ENCODE results near the gene NMT2.

The NMT2 gene

GRCh38 chr10:15181576-15182156 lies 13.2 kb upstream of the NMT2 start:
- no peak for DNase-seq (ENCODE audit: low read depth in 2 of 2)

- DNase-seq (ENCODE audit: low read depth in 2 of 2), result no peak
Observed at GRCh38 chr10:15180736-15181135, 12.2 kb upstream of the NMT2 start.

GRCh38 chr10:15176269-15176668 lies 7.8 kb upstream of the NMT2 start:
- DNase-seq (ENCODE audit: low read depth in 2 of 2), result no peak

- no peak for DNase-seq (ENCODE audit: low read depth in 2 of 2)
Observed at GRCh38 chr10:15175587-15175986, 7.1 kb upstream of the NMT2 start.

- DNase-seq (ENCODE audit: low read depth in 2 of 2), result no peak
Observed at GRCh38 chr10:15172306-15172840, 3.9 kb upstream of the NMT2 start.

- peak in 1 of 2 donors; percentile 15 for DNase-seq (ENCODE audit: low read depth in 2 of 2)
Observed at GRCh38 chr10:15169555-15170401, 1.3 kb upstream of the NMT2 start.

- peak; percentile 91 to 97 for DNase-seq (ENCODE audit: low read depth in 2 of 2)
Observed at GRCh38 chr10:15168786-15169554, 477 bp upstream of the NMT2 start.

GRCh38 chr10:15167411-15168290 lies 842 bp downstream of the NMT2 start:
- peak; percentile 9 to 37 for DNase-seq (ENCODE audit: low read depth in 2 of 2)

- DNase-seq (ENCODE audit: low read depth in 2 of 2), result no peak
Observed at GRCh38 chr10:15166325-15166724, 2.2 kb downstream of the NMT2 start.

- DNase-seq (ENCODE audit: low read depth in 2 of 2), result no peak
Observed at GRCh38 chr10:15163253-15163828, 5.2 kb downstream of the NMT2 start.

GRCh38 chr10:15158972-15159371 lies 9.5 kb downstream of the NMT2 start:
- no peak for DNase-seq (ENCODE audit: low read depth in 2 of 2)

- DNase-seq (ENCODE audit: low read depth in 2 of 2), result no peak
Observed at GRCh38 chr10:15158448-15158847, 10.0 kb downstream of the NMT2 start.

- no peak for DNase-seq (ENCODE audit: low read depth in 2 of 2)
Observed at GRCh38 chr10:15155978-15156656, 12.4 kb downstream of the NMT2 start.

- no peak for DNase-seq (ENCODE audit: low read depth in 2 of 2)
Observed at GRCh38 chr10:15152556-15152955, 15.9 kb downstream of the NMT2 start.

- no peak for DNase-seq (ENCODE audit: low read depth in 2 of 2)
Observed at GRCh38 chr10:15150563-15150962, 17.9 kb downstream of the NMT2 start.

- no peak for DNase-seq (ENCODE audit: low read depth in 2 of 2)
Observed at GRCh38 chr10:15149042-15149771, 19.3 kb downstream of the NMT2 start.

GRCh38 chr10:15147594-15148392 lies 20.7 kb downstream of the NMT2 start:
- no peak for DNase-seq (ENCODE audit: low read depth in 2 of 2)

- DNase-seq (ENCODE audit: low read depth in 2 of 2), result no peak
Observed at GRCh38 chr10:15146366-15146765, 22.1 kb downstream of the NMT2 start.

GRCh38 chr10:15144788-15145187 lies 23.7 kb downstream of the NMT2 start:
- DNase-seq (ENCODE audit: low read depth in 2 of 2), result no peak

Measured in stimulated activated CD8-positive, alpha-beta memory T cell treated with anti-CD3 and anti-CD28 coated beads, Interleukin-2, amount 100 ng/mL, for 48 hours (primary cell).